IMR-90 (cell line): ENCODE measurements around the gene PLA2G3. TPM values are rescaled to one million over a fixed set of nuclear protein-coding genes. Genes with fewer than 3 reads are reported as not detected.

Experiments used
- ATAC-seq: fragments of 200-7000 bp; cut with Tn5 transposase; 2 replicates; pipeline ENCODE4 v1.9.1; 2020; ENCODE audit warnings: low read depth, mild to moderate bottlenecking, moderate library complexity
- BruUV-seq: library from RNA; stranded (reverse); fragments of 400-500 nt; replicated peaks from 2 replicates; lab custom pipeline; 2021; lab: Mats Ljungman, UMichigan
- CTCF ChIA-PET: fragments of 300-600 bp; formaldehyde crosslinking; extraction: SDS; loops from one replicate; lab custom pipeline; 2021; ENCODE audit warnings: antibody characterized with exemption; lab: Yijun Ruan, JAX
- POLR2A ChIA-PET: fragments of 300-600 bp; sonication (Branson Sonifier 250); formaldehyde crosslinking; loops from one replicate; lab custom pipeline; 2022; ENCODE audit warnings: antibody characterized with exemption; ENCODE audit not compliant: unreplicated experiment; lab: Charles Lee
- DNase-seq: peaks from one replicate; pipeline ENCODE4 v3.0.0; 2013
- H2AFZ ChIP-seq: replicated peaks from 2 replicates; pipeline ENCODE3; 2013; ENCODE audit warnings: low read length, mild to moderate bottlenecking; ENCODE audit not compliant: poor library complexity
- H2AK5ac ChIP-seq: 2 replicates; pipeline ENCODE4 v1.6.1; 2013; ENCODE audit warnings: low read depth, low read length, inconsistent platforms
- H2AK9ac ChIP-seq: replicated peaks from 2 replicates; pipeline ENCODE3; 2013; ENCODE audit warnings: mild to moderate bottlenecking, low read depth, low read length, moderate library complexity; ENCODE audit not compliant: poor library complexity
- H2BK120ac ChIP-seq: 2 replicates; pipeline ENCODE4 v1.6.1; 2013; ENCODE audit warnings: low read depth, low read length, inconsistent platforms
- H2BK15ac ChIP-seq: 3 replicates; pipeline ENCODE4 v1.6.1; 2013; ENCODE audit warnings: low read depth, low read length, inconsistent platforms
- H2BK20ac ChIP-seq: 2 replicates; pipeline ENCODE4 v1.6.1; 2013; ENCODE audit warnings: low read depth, mild to moderate bottlenecking, inconsistent platforms, low read length, moderate library complexity
- H2BK5ac ChIP-seq: 2 replicates; pipeline ENCODE4 v1.6.1; 2013; ENCODE audit warnings: mild to moderate bottlenecking, low read depth, low read length, inconsistent platforms; ENCODE audit not compliant: poor library complexity, severe bottlenecking
- H3K14ac ChIP-seq: replicated peaks from 2 replicates; pipeline ENCODE4 v1.6.1; 2013; ENCODE audit warnings: low read depth, low read length, inconsistent platforms
- H3K18ac ChIP-seq: 2 replicates; pipeline ENCODE4 v1.6.1; 2013; ENCODE audit warnings: low read depth, low read length, control low read depth
- H3K23ac ChIP-seq: 2 replicates; pipeline ENCODE4 v1.6.1; 2013; ENCODE audit warnings: low read depth, low read length, inconsistent platforms
- H3K27ac ChIP-seq: 2 replicates; pipeline ENCODE4 v1.5.1; 2013; ENCODE audit warnings: mild to moderate bottlenecking, control low read depth, low read length; ENCODE audit not compliant: insufficient read depth
- H3K27me3 ChIP-seq: 2 replicates; pipeline ENCODE4 v1.6.1; 2013; ENCODE audit warnings: low read length; ENCODE audit not compliant: control insufficient read depth, insufficient read depth
- H3K36me3 ChIP-seq: 2 replicates; pipeline ENCODE4 v1.6.1; 2013; ENCODE audit warnings: low read length, mixed read lengths; ENCODE audit not compliant: control insufficient read depth, insufficient read depth
- H3K4ac ChIP-seq: 2 replicates; pipeline ENCODE4 v1.6.1; 2013; ENCODE audit warnings: low read depth, low read length, inconsistent platforms
- H3K4me1 ChIP-seq: 2 replicates; pipeline ENCODE4 v1.6.1; 2013; ENCODE audit warnings: low read length, mixed read lengths; ENCODE audit not compliant: control insufficient read depth, insufficient read depth
- H3K4me2 ChIP-seq: 2 replicates; pipeline ENCODE4 v1.6.1; 2013; ENCODE audit warnings: low read depth, mild to moderate bottlenecking, control low read depth, low read length, moderate library complexity
- H3K4me3 ChIP-seq: 2 replicates; pipeline ENCODE4 v1.5.1; 2013; ENCODE audit warnings: low read depth, mild to moderate bottlenecking, control low read depth, low read length, moderate library complexity; ENCODE audit not compliant: insufficient read depth
- H3K56ac ChIP-seq: 2 replicates; pipeline ENCODE4 v1.6.1; 2013; ENCODE audit warnings: low read length, inconsistent platforms; ENCODE audit not compliant: insufficient read depth; ENCODE audit errors: extremely low read depth
- H3K79me1 ChIP-seq, 2 experiments: 2 replicates each; pipeline ENCODE4 v1.6.1; 2013; ENCODE audit warnings: low read length in 2 of 2, inconsistent platforms in 1 of 2, low read depth in 1 of 2
- H3K9ac ChIP-seq: 2 replicates; pipeline ENCODE4 v1.6.1; 2013; ENCODE audit warnings: low read depth, low read length, control low read depth
- H3K9me1 ChIP-seq: 2 replicates; pipeline ENCODE4 v1.6.1; 2013; ENCODE audit warnings: low read length, inconsistent platforms; ENCODE audit not compliant: insufficient read depth
- H3K9me3 ChIP-seq: 2 replicates; pipeline ENCODE4 v1.6.1; 2013; ENCODE audit warnings: low read length; ENCODE audit not compliant: control insufficient read depth, insufficient read depth
- H4K20me1 ChIP-seq: 2 replicates; pipeline ENCODE4 v1.6.1; 2013; ENCODE audit warnings: low read length, inconsistent platforms; ENCODE audit not compliant: insufficient read depth
- H4K5ac ChIP-seq: 2 replicates; pipeline ENCODE4 v1.6.1; 2013; ENCODE audit warnings: mild to moderate bottlenecking, low read depth, low read length, control low read depth
- H4K8ac ChIP-seq, 2 experiments: 2 replicates each; pipeline ENCODE4 v1.6.1; 2013; ENCODE audit warnings: low read depth in 2 of 2, low read length in 2 of 2, control low read depth in 1 of 2, inconsistent platforms in 1 of 2
- H4K91ac ChIP-seq: 2 replicates; pipeline ENCODE4 v1.6.1; 2013; ENCODE audit warnings: low read depth, low read length, inconsistent platforms; ENCODE audit not compliant: insufficient read depth
- CHD1 ChIP-seq: IDR thresholded peaks from 2 replicates; pipeline ENCODE4 v1.6.1; 2012; ENCODE audit warnings: low read depth, low read length, improper control_type of control experiment
- ELK1 ChIP-seq: fragments of 150-350 bp; IDR thresholded peaks from 2 replicates; pipeline ENCODE4 v1.6.1; 2016; ENCODE audit warnings: low read depth, mild to moderate bottlenecking, low read length, moderate library complexity, borderline replicate concordance
- RAD21 ChIP-seq: IDR thresholded peaks from 2 replicates; pipeline ENCODE4 v1.6.1; 2012; ENCODE audit warnings: low read length, improper control_type of control experiment
- RCOR1 ChIP-seq: IDR thresholded peaks from 2 replicates; pipeline ENCODE4 v1.6.1; 2012; ENCODE audit warnings: mild to moderate bottlenecking, low read length, improper control_type of control experiment; ENCODE audit not compliant: insufficient replicate concordance
- SMC3 ChIP-seq: fragments of 150-350 bp; IDR thresholded peaks from 2 replicates; pipeline ENCODE4 v1.6.1; 2016; ENCODE audit warnings: low read depth, mild to moderate bottlenecking, antibody characterized with exemption, low read length, moderate library complexity
- USF2 ChIP-seq: fragments of 150-350 bp; IDR thresholded peaks from 2 replicates; pipeline ENCODE4 v1.6.1; 2017; ENCODE audit warnings: mild to moderate bottlenecking, antibody characterized with exemption, low read length, low read depth
- WGBS, 2 experiments: methylation state at CpG; one replicate each; pipeline versions ENCODE4 v1.1.5 to v1.1.7; 2013; ENCODE audit warnings: missing lambda C conversion rate in 2 of 2; ENCODE audit not compliant: insufficient read length in 1 of 2; ENCODE audit errors: extremely low coverage in 2 of 2; 5-methylcytosine and 5-hydroxymethylcytosine counted together
- dilution Hi-C: fragments of 300-500 bp; cut with HindIII; formaldehyde crosslinking; loops from one replicate; pipeline ENCODE4 v1.14.3; 2018; ENCODE audit warnings: low sequenced_read_pairs; ENCODE audit not compliant: unreplicated experiment
- in situ Hi-C: fragments of 300-500 bp; cut with MboI; formaldehyde crosslinking; loops from 3 replicates; pipeline ENCODE4 v1.14.3; 2019; ENCODE audit warnings: low sequenced_read_pairs, inconsistent platforms, mixed read lengths
- intact Hi-C: fragments of 100-400 bp; cut with micrococcal nuclease; formaldehyde crosslinking; loops from 2 replicates; pipeline ENCODE4 v1.10.0; 2022
- polyA plus RNA-seq, 3 experiments: library from polyadenylated mRNA; depleted of rRNA; stranded (reverse); fragments of >200 nt; gene quantifications; 2 replicates each; pipeline ENCODE4 v1.2.3, GENCODE V29; 2012; ENCODE audit warnings: low replicate concordance in 1 of 3
- total RNA-seq: library from RNA; depleted of rRNA; stranded (reverse); fragments of >200 nt; gene quantifications from 2 replicates; pipeline ENCODE4 v1.2.3, GENCODE V29; 2012

The PLA2G3 gene
- total and polyA plus RNA-seq, 2 of the 4 experiments (the other 2 are of a cell fraction) = under 0.01 to 0.12 TPM

GRCh38 chr22:31136155-31136554 lies 4.2 kb downstream of the PLA2G3 start:
- ChIA-PET CTCF (interaction anchor here (1.4 kb wide), 1 partner anchor 29 kb away, joined by 4 read pairs; the partner anchor contains the start of gene SELENOM), POLR2A (no interaction called here)
- no peak overlapping the region for H4K8ac ChIP-seq
- no peak overlapping the region for H3K9ac ChIP-seq
- in situ Hi-C loops (no loop called here), dilution Hi-C loops (no loop called here), intact Hi-C loops (no loop called here)
- H3K56ac ChIP-seq = no peak overlapping the region
- H3K23ac ChIP-seq = no peak overlapping the region
- BruUV-seq = no TSS peak
- H3K79me1 ChIP-seq = no peaks in the 10 kb centered on the region
- DNase-seq = no peak
- H2BK15ac ChIP-seq = no peak overlapping the region
- H3K14ac ChIP-seq = no peak overlapping the region
- no peak overlapping the region for H3K18ac ChIP-seq
- no peak overlapping the region for H3K27ac ChIP-seq
- no peak overlapping the region for H2AK5ac ChIP-seq
- H3K9me3 ChIP-seq = no peaks in the 10 kb centered on the region
- H3K4me2 ChIP-seq = no peak overlapping the region
- 88% methylated on average over 5 of the region's 9 CpGs; no CpG with 5 or more reads in 1 of the 2 experiments for WGBS, 2 experiments
- H3K4me3 ChIP-seq = no peak overlapping the region
- no peak overlapping the region for H2BK5ac ChIP-seq
- TF ChIP-seq SMC3 (no peak), ELK1 (no peak), CHD1 (no peak), RAD21 (no peak), USF2 (no peak), RCOR1 (no peak)
- no peak overlapping the region for H2BK120ac ChIP-seq
- H4K5ac ChIP-seq = no peak overlapping the region
- H2AFZ ChIP-seq = no peak overlapping the region
- no peaks in the 10 kb centered on the region for H4K20me1 ChIP-seq
- ATAC-seq = no peak
- no peak overlapping the region for H2BK20ac ChIP-seq
- H3K4ac ChIP-seq = no peak overlapping the region
- H3K36me3 ChIP-seq = no peaks in the 10 kb centered on the region
- H3K9me1 ChIP-seq = no peaks in the 10 kb centered on the region
- H2AK9ac ChIP-seq = no peak overlapping the region
- peaks cover 26% of the 10 kb centered on the region for H3K27me3 ChIP-seq
- H3K4me1 ChIP-seq = no peaks in the 10 kb centered on the region
- H4K91ac ChIP-seq = no peak overlapping the region
